Measurements from ENCODE around the gene HSD11B1L.

Gene HSD11B1L

DNA sequence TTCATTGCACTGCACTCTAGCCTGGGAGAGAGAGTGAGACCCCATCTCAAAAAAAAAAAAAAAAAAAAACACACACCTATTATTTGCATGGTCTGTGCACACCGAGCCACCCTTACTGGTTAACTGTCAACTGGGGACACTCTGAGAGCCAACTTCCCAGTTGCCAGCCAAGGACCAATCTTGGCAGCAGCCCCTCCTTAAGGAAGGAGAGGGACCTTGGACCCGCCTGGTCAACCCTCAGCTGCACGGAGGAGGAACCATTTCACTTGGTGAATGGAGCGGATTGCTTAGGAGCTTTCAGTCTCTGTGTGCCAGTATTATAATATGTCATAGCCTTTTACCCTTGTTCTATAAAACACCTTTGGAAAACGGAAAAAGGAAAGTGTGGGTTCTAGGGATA lies 25.4 kb upstream of the HSD11B1L start:
- no peak overlapping the region for H3K4ac ChIP-seq (ENCODE audit: low read depth in 1 of 2, low read length in 2 of 2)
- H3K79me1 ChIP-seq (replicated peaks; ENCODE audit: low read length, poor library complexity, severe bottlenecking), result peaks cover 45% of the 10 kb centered on the region
- H2BK120ac ChIP-seq (ENCODE audit: low read depth, low read length), result no peak overlapping the region
- H2BK15ac ChIP-seq (ENCODE audit: low read depth, poor library complexity, severe bottlenecking), result no peak overlapping the region
- H4K91ac ChIP-seq (ENCODE audit: low read length), result no peak overlapping the region
- no peak overlapping the region for H3K18ac ChIP-seq (ENCODE audit: low read depth in 1 of 2, low read length in 2 of 2)
- DNase-seq, result no peak
- no peak overlapping the region for H2AK5ac ChIP-seq (ENCODE audit: low read length, severe bottlenecking)
- WGBS, result 98% methylated on average over 2 of the region's 5 CpGs
- H3K23ac ChIP-seq (ENCODE audit: low read length in 2 of 2), result no peak overlapping the region
- no peaks in the 10 kb centered on the region for H3K4me1 ChIP-seq (ENCODE audit: control insufficient read depth, insufficient read depth, low read depth, low read length)
- H3K27me3 ChIP-seq (ENCODE audit: control insufficient read depth in 1 of 2, insufficient read depth in 1 of 2, low read length in 2 of 2), result no peaks in the 10 kb centered on the region
- no peak overlapping the region for H3K4me2 ChIP-seq (ENCODE audit: low read length, poor library complexity, severe bottlenecking)
- no peak overlapping the region for H3K9ac ChIP-seq (ENCODE audit: low read length)
- no peak overlapping the region for H2BK12ac ChIP-seq (ENCODE audit: low read length in 2 of 2)
- no peak overlapping the region for H3K27ac ChIP-seq (ENCODE audit: low read length, poor library complexity, severe bottlenecking)
- H3K14ac ChIP-seq (ENCODE audit: low read length in 2 of 2), result no peak overlapping the region
- peaks cover 85 to 87% of the 10 kb centered on the region in 2 experiments for H3K36me3 ChIP-seq (ENCODE audit: control insufficient read depth in 1 of 2, insufficient read depth in 2 of 2, low read depth in 1 of 2, low read length in 2 of 2)
- no peak overlapping the region for H3K4me3 ChIP-seq (ENCODE audit: insufficient read depth in 1 of 2, low read depth in 1 of 2, low read length in 2 of 2)
- no peaks in the 10 kb centered on the region for H3K9me3 ChIP-seq (ENCODE audit: control insufficient read depth, low read length)
- H2AFZ ChIP-seq (ENCODE audit: low read depth, low read length), result no peak overlapping the region
- no peak overlapping the region for H4K8ac ChIP-seq (ENCODE audit: low read length)
- H2BK5ac ChIP-seq (ENCODE audit: low read depth, low read length, poor library complexity, severe bottlenecking), result no peak overlapping the region

- DNase-seq, result no peak
- WGBS, result over 99% methylated on average over 42 of the region's 42 CpGs
- Histone ChIP-seq H3K27ac (ENCODE audit: low read length, poor library complexity, severe bottlenecking) (no peak overlapping the region), H4K91ac (ENCODE audit: low read length) (peak overlapping the region; percentile 71), H3K4me1 (ENCODE audit: control insufficient read depth, insufficient read depth, low read depth, low read length) (peaks cover 4% of the 10 kb centered on the region), H3K27me3 (ENCODE audit: control insufficient read depth in 1 of 2, insufficient read depth in 1 of 2, low read length in 2 of 2) (no peaks in the 10 kb centered on the region), H3K36me3 (ENCODE audit: control insufficient read depth in 1 of 2, insufficient read depth in 2 of 2, low read depth in 1 of 2, low read length in 2 of 2) (peaks cover 80 to 88% of the 10 kb centered on the region in 2 experiments), H2AFZ (ENCODE audit: low read depth, low read length) (no peak overlapping the region), H3K14ac (ENCODE audit: low read length in 2 of 2) (no peak overlapping the region), H3K4me3 (ENCODE audit: insufficient read depth in 1 of 2, low read depth in 1 of 2, low read length in 2 of 2) (no peak overlapping the region), H2AK5ac (ENCODE audit: low read length, severe bottlenecking) (no peak overlapping the region), H3K79me1 (replicated peaks; ENCODE audit: low read length, poor library complexity, severe bottlenecking) (peaks cover 35% of the 10 kb centered on the region), H3K4ac (ENCODE audit: low read depth in 1 of 2, low read length in 2 of 2) (no peak overlapping the region), H3K4me2 (ENCODE audit: low read length, poor library complexity, severe bottlenecking) (no peak overlapping the region), H3K23ac (ENCODE audit: low read length in 2 of 2) (no peak overlapping the region), H2BK120ac (ENCODE audit: low read depth, low read length) (no peak overlapping the region), H3K18ac (ENCODE audit: low read depth in 1 of 2, low read length in 2 of 2) (no peak overlapping the region), H2BK15ac (ENCODE audit: low read depth, poor library complexity, severe bottlenecking) (no peak overlapping the region), H4K8ac (ENCODE audit: low read length) (no peak overlapping the region), H2BK5ac (ENCODE audit: low read depth, low read length, poor library complexity, severe bottlenecking) (no peak overlapping the region), H3K9ac (ENCODE audit: low read length) (no peak overlapping the region), H2BK12ac (ENCODE audit: low read length in 2 of 2) (no peak overlapping the region), H3K9me3 (ENCODE audit: control insufficient read depth, low read length) (no peaks in the 10 kb centered on the region)
These were observed 19.3 kb upstream of the HSD11B1L start for GRCh38 chr19:5661483-5661882.

- H2BK120ac ChIP-seq (ENCODE audit: low read depth, low read length), result no peak overlapping the region
These were observed 16.9 kb upstream of the HSD11B1L start for GRCh38 chr19:5663904-5664303.

GRCh38 chr19:5664515-5664914 lies 16.3 kb upstream of the HSD11B1L start:
- H3K18ac ChIP-seq (ENCODE audit: low read depth in 1 of 2, low read length in 2 of 2), result no peak overlapping the region
- no peak overlapping the region for H3K23ac ChIP-seq (ENCODE audit: low read length in 2 of 2)
- H2AFZ ChIP-seq (ENCODE audit: low read depth, low read length), result no peak overlapping the region
- no peak overlapping the region for H3K27ac ChIP-seq (ENCODE audit: low read length, poor library complexity, severe bottlenecking)
- H3K4me2 ChIP-seq (ENCODE audit: low read length, poor library complexity, severe bottlenecking), result no peak overlapping the region
- H3K4ac ChIP-seq (ENCODE audit: low read depth in 1 of 2, low read length in 2 of 2), result no peak overlapping the region
- no peak overlapping the region for H2AK5ac ChIP-seq (ENCODE audit: low read length, severe bottlenecking)
- no peak overlapping the region for H3K14ac ChIP-seq (ENCODE audit: low read length in 2 of 2)
- 96% methylated on average over 2 of the region's 2 CpGs for WGBS
- H3K9me3 ChIP-seq (ENCODE audit: control insufficient read depth, low read length), result no peaks in the 10 kb centered on the region
- H4K8ac ChIP-seq (ENCODE audit: low read length), result no peak overlapping the region
- peaks cover 79 to 94% of the 10 kb centered on the region in 2 experiments for H3K36me3 ChIP-seq (ENCODE audit: control insufficient read depth in 1 of 2, insufficient read depth in 2 of 2, low read depth in 1 of 2, low read length in 2 of 2)
- no peak overlapping the region for H2BK12ac ChIP-seq (ENCODE audit: low read length in 2 of 2)
- no peak overlapping the region for H2BK15ac ChIP-seq (ENCODE audit: low read depth, poor library complexity, severe bottlenecking)
- H3K27me3 ChIP-seq (ENCODE audit: control insufficient read depth in 1 of 2, insufficient read depth in 1 of 2, low read length in 2 of 2), result no peaks in the 10 kb centered on the region
- no peak overlapping the region for H2BK120ac ChIP-seq (ENCODE audit: low read depth, low read length)
- no peak overlapping the region for H3K4me3 ChIP-seq (ENCODE audit: insufficient read depth in 1 of 2, low read depth in 1 of 2, low read length in 2 of 2)
- H3K4me1 ChIP-seq (ENCODE audit: control insufficient read depth, insufficient read depth, low read depth, low read length), result peaks cover 15% of the 10 kb centered on the region
- no peak for DNase-seq
- H2BK5ac ChIP-seq (ENCODE audit: low read depth, low read length, poor library complexity, severe bottlenecking), result no peak overlapping the region
- no peak overlapping the region for H4K91ac ChIP-seq (ENCODE audit: low read length)
- no peak overlapping the region for H3K9ac ChIP-seq (ENCODE audit: low read length)
- H3K79me1 ChIP-seq (replicated peaks; ENCODE audit: low read length, poor library complexity, severe bottlenecking), result peaks cover 45% of the 10 kb centered on the region

More at GRCh38 chr19:5663904-5664303, 16.9 kb upstream of the HSD11B1L start:
- H3K4me3 ChIP-seq (ENCODE audit: insufficient read depth in 1 of 2, low read depth in 1 of 2, low read length in 2 of 2), result no peak overlapping the region
- no peak overlapping the region for H2BK12ac ChIP-seq (ENCODE audit: low read length in 2 of 2)
- DNase-seq, result no peak
- no peak overlapping the region for H3K27ac ChIP-seq (ENCODE audit: low read length, poor library complexity, severe bottlenecking)
- H3K36me3 ChIP-seq (ENCODE audit: control insufficient read depth in 1 of 2, insufficient read depth in 2 of 2, low read depth in 1 of 2, low read length in 2 of 2), result peaks cover 79 to 91% of the 10 kb centered on the region in 2 experiments
- no peak overlapping the region for H2AK5ac ChIP-seq (ENCODE audit: low read length, severe bottlenecking)
- no peak overlapping the region for H4K91ac ChIP-seq (ENCODE audit: low read length)
- H3K23ac ChIP-seq (ENCODE audit: low read length in 2 of 2), result no peak overlapping the region
- H2BK5ac ChIP-seq (ENCODE audit: low read depth, low read length, poor library complexity, severe bottlenecking), result no peak overlapping the region
- no peak overlapping the region for H3K4ac ChIP-seq (ENCODE audit: low read depth in 1 of 2, low read length in 2 of 2)
- no peaks in the 10 kb centered on the region for H3K9me3 ChIP-seq (ENCODE audit: control insufficient read depth, low read length)
- peaks cover 15% of the 10 kb centered on the region for H3K4me1 ChIP-seq (ENCODE audit: control insufficient read depth, insufficient read depth, low read depth, low read length)
- H2AFZ ChIP-seq (ENCODE audit: low read depth, low read length), result no peak overlapping the region
- peak overlapping the region; percentile 14 for H4K8ac ChIP-seq (ENCODE audit: low read length)
- no peak overlapping the region for H3K9ac ChIP-seq (ENCODE audit: low read length)
- no peaks in the 10 kb centered on the region for H3K27me3 ChIP-seq (ENCODE audit: control insufficient read depth in 1 of 2, insufficient read depth in 1 of 2, low read length in 2 of 2)
- no peak overlapping the region for H2BK15ac ChIP-seq (ENCODE audit: low read depth, poor library complexity, severe bottlenecking)
- no peak overlapping the region for H3K18ac ChIP-seq (ENCODE audit: low read depth in 1 of 2, low read length in 2 of 2)
- H3K14ac ChIP-seq (ENCODE audit: low read length in 2 of 2), result no peak overlapping the region
- H3K79me1 ChIP-seq (replicated peaks; ENCODE audit: low read length, poor library complexity, severe bottlenecking), result peaks cover 42% of the 10 kb centered on the region
- no peak overlapping the region for H3K4me2 ChIP-seq (ENCODE audit: low read length, poor library complexity, severe bottlenecking)
- WGBS, result 97% methylated on average over 17 of the region's 17 CpGs
